A673 (cell line): ENCODE measurements around the gene EGFL6. TPM values are rescaled to one million over a fixed set of nuclear protein-coding genes. Genes with fewer than 3 reads are reported as not detected.
"Not testable (repeated sequence)": the region's sequence is repeated elsewhere in the genome, so short reads cannot be mapped to it uniquely, and the experiment has no call there.

ENCODE experiments used
- BruUV-seq: library from RNA; stranded (reverse); fragments of 400-500 nt; replicated peaks from 2 replicates; lab custom pipeline; 2021; lab: Mats Ljungman, UMichigan
- CTCF ChIA-PET: fragments of 300-600 bp; sonication (Branson Sonifier 250); formaldehyde crosslinking; loops from one replicate; lab custom pipeline; 2022; ENCODE audit warnings: antibody characterized with exemption; lab: Charles Lee
- POLR2A ChIA-PET: fragments of 300-600 bp; sonication (Branson Sonifier 250); formaldehyde crosslinking; loops from one replicate; lab custom pipeline; 2022; ENCODE audit warnings: antibody characterized with exemption; ENCODE audit not compliant: low non-redundant PET; lab: Charles Lee
- DNase-seq: peaks from one replicate; pipeline ENCODE4 v3.0.0-alpha.2; 2015; ENCODE audit warnings: low spot score
- H3K27ac ChIP-seq: fragments of 200-600 bp; sonication (generic); 2 replicates; pipeline ENCODE4 v1.5.1; 2016; ENCODE audit warnings: mixed run types, low read depth, mild to moderate bottlenecking, mixed read lengths, antibody characterized with exemption, low read length; ENCODE audit not compliant: poor library complexity, severe bottlenecking
- H3K27me3 ChIP-seq: fragments of 200-600 bp; sonication (generic); replicated peaks from 2 replicates; pipeline ENCODE4 v1.6.1; 2017; ENCODE audit warnings: mixed run types, low read depth, mild to moderate bottlenecking, mixed read lengths, antibody characterized with exemption, low read length; ENCODE audit not compliant: insufficient read depth, poor library complexity
- H3K36me3 ChIP-seq: fragments of 200-600 bp; sonication (generic); 2 replicates; pipeline ENCODE4 v1.6.1; 2016; ENCODE audit warnings: mixed run types, mild to moderate bottlenecking, mixed read lengths, antibody characterized with exemption, low read length; ENCODE audit not compliant: insufficient read depth, poor library complexity, severe bottlenecking
- H3K4me1 ChIP-seq: fragments of 200-600 bp; sonication (generic); 2 replicates; pipeline ENCODE4 v1.6.1; 2017; ENCODE audit warnings: mixed run types, mild to moderate bottlenecking, mixed read lengths, antibody characterized with exemption, low read length; ENCODE audit not compliant: insufficient read depth, poor library complexity, severe bottlenecking
- H3K4me3 ChIP-seq: fragments of 200-600 bp; sonication (generic); 2 replicates; pipeline ENCODE4 v1.5.1; 2016; ENCODE audit warnings: low read depth, mixed run types, mild to moderate bottlenecking, mixed read lengths, low read length; ENCODE audit not compliant: poor library complexity, severe bottlenecking
- H3K9me3 ChIP-seq: fragments of 200-600 bp; sonication (generic); 2 replicates; pipeline ENCODE4 v1.6.1; 2016; ENCODE audit warnings: mixed run types, low read depth, mild to moderate bottlenecking, mixed read lengths, antibody characterized with exemption, low read length; ENCODE audit not compliant: poor library complexity, severe bottlenecking
- CTCF ChIP-seq: fragments of 300-800, 200-600 bp; sonication (generic); conservative IDR thresholded peaks from 2 replicates; pipeline ENCODE4 v1.5.1; 2017; ENCODE audit warnings: low read depth, mild to moderate bottlenecking, antibody characterized with exemption, low read length, moderate library complexity, mixed read lengths
- EZH2 ChIP-seq: fragments of 200-600 bp; sonication (generic); IDR thresholded peaks from 2 replicates; pipeline ENCODE4 v1.6.1; 2017; ENCODE audit warnings: borderline replicate concordance, low read depth, mild to moderate bottlenecking, mixed read lengths, antibody characterized with exemption, low read length; ENCODE audit not compliant: poor library complexity, severe bottlenecking
- intact Hi-C: fragments of 100-400 bp; cut with micrococcal nuclease; formaldehyde crosslinking; loops from one replicate; pipeline ENCODE4 v1.10.0; 2022; ENCODE audit not compliant: unreplicated experiment
- total RNA-seq: library from RNA; stranded (reverse); gene quantifications from 2 replicates; pipeline ENCODE4 v1.2.3, GENCODE V29; 2021

EGFL6 gene
- total RNA-seq, 1 experiment from 2014 or later, result not detected

- no peaks in the 10 kb centered on the region for H3K36me3 ChIP-seq
- intact Hi-C loops, result loop anchor here (10.0 kb wide), 1 partner anchor 693 kb away; no protein-coding TSS in a partner anchor
- TF ChIP-seq CTCF, result no peak
- TF ChIP-seq EZH2, result no peak
- DNase-seq, result no peak
- H3K27ac ChIP-seq, result no peak overlapping the region
- ChIA-PET POLR2A (no interaction called here), CTCF (no interaction called here)
- BruUV-seq, result no TSS peak
- no peaks in the 10 kb centered on the region for H3K4me1 ChIP-seq
- H3K9me3 ChIP-seq, result no peaks in the 10 kb centered on the region
- no peak overlapping the region for H3K4me3 ChIP-seq
- H3K27me3 ChIP-seq, result no peaks in the 10 kb centered on the region
Measured at GRCh38 chrX:13638021-13638420, 68.6 kb downstream of the EGFL6 start.

GRCh38 chrX:13638826-13639225 is 69.4 kb downstream of the EGFL6 start:
- Histone ChIP-seq H3K27me3 (no peaks in the 10 kb centered on the region), H3K36me3 (no peaks in the 10 kb centered on the region), H3K4me3 (no peak overlapping the region), H3K27ac (no peak overlapping the region), H3K4me1 (no peaks in the 10 kb centered on the region), H3K9me3 (no peaks in the 10 kb centered on the region)
- ChIA-PET POLR2A (no interaction called here), CTCF (no interaction called here)
- TF ChIP-seq CTCF, result no peak
- no peak for TF ChIP-seq EZH2
- intact Hi-C loops, result loop anchor here (10.0 kb wide), 1 partner anchor 694 kb away; no protein-coding TSS in a partner anchor
- no TSS peak for BruUV-seq
- no peak for DNase-seq

- intact Hi-C loops, result loop anchor here (10.0 kb wide), 1 partner anchor 667 kb away; the partner anchor contains the start of gene TMSB4X
- H3K4me3 ChIP-seq, CTCF ChIA-PET, POLR2A ChIA-PET, H3K27ac ChIP-seq, BruUV-seq, H3K4me1 ChIP-seq, H3K27me3 ChIP-seq, H3K9me3 ChIP-seq, DNase-seq, H3K36me3 ChIP-seq: not testable (repeated sequence)
Measured at GRCh38 chrX:13641684-13642083, 72.3 kb downstream of the EGFL6 start.
